ENCODE data around the gene KANTR.

DNA sequence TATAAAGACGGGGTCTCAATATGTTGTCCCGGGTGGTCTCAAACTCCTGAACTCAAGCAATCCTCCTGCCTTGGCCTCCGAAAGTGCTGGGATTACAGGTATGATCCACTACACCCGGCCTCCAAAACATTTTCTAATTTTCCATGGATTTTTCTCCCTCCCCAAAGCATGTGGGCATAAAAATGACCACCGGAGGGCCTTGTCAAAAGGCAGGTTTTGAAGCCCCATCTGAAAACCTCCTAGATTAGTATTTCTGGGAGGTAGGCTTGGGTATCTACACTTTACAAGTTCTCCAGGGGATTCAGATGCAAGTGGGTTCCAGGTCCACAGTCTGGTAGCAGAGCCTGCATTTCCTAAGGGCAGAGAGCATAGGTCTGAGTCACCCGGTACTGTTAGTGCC is 46.7 kb upstream of the KANTR start:
- TF ChIP-seq, protein P1, sequence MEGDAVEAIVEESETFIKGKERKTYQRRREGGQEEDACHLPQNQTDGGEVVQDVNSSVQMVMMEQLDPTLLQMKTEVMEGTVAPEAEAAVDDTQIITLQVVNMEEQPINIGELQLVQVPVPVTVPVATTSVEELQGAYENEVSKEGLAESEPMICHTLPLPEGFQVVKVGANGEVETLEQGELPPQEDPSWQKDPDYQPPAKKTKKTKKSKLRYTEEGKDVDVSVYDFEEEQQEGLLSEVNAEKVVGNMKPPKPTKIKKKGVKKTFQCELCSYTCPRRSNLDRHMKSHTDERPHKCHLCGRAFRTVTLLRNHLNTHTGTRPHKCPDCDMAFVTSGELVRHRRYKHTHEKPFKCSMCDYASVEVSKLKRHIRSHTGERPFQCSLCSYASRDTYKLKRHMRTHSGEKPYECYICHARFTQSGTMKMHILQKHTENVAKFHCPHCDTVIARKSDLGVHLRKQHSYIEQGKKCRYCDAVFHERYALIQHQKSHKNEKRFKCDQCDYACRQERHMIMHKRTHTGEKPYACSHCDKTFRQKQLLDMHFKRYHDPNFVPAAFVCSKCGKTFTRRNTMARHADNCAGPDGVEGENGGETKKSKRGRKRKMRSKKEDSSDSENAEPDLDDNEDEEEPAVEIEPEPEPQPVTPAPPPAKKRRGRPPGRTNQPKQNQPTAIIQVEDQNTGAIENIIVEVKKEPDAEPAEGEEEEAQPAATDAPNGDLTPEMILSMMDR (IDR thresholded peaks at IDR 0.05): no peak
- no peak for TF ChIP-seq POLR2A (IDR thresholded peaks at IDR 0.05)

Measured in right lobe of liver (tissue), 4 donors.